KBM-7 (cell line): ENCODE results near the gene GARIN5A.

ENCODE experiments used
- DNase-seq: peaks from one replicate; pipeline ENCODE4 v3.0.0-alpha.2; 2015
- in situ Hi-C: fragments of 300-500 bp; cut with MboI; formaldehyde crosslinking; loops from 2 replicates; pipeline ENCODE4 v1.14.3; 2020; ENCODE audit warnings: low sequenced_read_pairs, low pct_unique_long_range_greater_than_20kb, mixed read lengths

GARIN5A gene

DNA sequence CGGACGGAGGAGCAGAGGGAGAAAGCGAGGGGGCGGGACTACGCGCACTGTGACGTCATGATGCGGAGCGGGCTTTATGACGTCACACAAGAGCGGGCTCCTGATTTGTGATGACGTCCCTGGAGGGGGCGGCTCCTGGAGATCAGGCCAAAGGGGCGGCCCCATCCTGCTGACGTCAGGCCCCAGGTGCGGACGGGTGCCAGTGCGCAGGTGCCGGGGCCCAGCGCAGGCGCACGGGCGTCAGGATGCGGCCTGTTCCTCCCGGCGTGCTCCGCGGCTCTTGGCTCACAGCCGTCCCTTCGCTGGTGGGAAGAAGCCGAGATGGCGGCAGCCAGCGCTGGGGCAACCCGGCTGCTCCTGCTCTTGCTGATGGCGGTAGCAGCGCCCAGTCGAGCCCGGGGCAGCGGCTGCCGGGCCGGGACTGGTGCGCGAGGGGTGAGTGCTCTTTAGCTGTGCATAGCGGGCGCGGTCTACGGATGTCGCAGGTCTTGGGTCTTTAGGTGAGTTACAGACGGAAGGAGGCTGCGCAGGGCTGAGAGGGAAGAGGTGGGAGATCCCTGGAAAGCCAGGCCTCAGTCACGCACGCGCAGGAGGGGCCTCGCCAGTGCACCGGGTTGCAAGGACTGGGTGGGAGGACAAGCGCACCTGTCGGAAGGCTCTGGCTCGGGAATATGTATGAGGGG, at the start of gene GARIN5A, which contains the start of gene EMC10:
TSS of gene GARIN5A (minus strand) at position 625 of the 683 bp plus-strand sequence. CDS start at position 165, 460 bp downstream.
TSS of gene EMC10 (plus strand) at position 284 of the 683 bp plus-strand sequence. CDS start at position 322, 38 bp downstream.
- peak; percentile 45 for DNase-seq
- in situ Hi-C loops = no loop called here

DNA sequence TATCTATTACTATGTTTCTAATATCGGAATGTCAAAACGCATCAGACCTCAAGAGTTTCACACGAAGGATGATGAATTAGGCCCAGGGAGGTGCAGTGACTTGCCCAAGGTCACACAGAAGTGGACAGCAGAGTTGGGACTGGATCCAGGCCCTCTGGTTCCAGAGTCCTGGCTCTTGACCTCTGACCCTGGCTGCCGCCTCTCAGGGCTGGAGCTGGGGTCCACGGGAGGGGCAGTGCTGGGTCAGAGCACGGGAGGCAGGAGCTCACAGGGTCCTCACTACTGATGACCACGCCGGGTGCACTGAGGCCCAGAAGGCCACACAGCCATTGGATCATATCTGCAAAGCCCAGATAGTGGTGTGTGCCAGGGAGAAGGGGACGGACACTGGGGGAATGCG, 46.2 kb upstream of the GARIN5A start:
- in situ Hi-C loops = no loop called here
- no peak for DNase-seq

DNA sequence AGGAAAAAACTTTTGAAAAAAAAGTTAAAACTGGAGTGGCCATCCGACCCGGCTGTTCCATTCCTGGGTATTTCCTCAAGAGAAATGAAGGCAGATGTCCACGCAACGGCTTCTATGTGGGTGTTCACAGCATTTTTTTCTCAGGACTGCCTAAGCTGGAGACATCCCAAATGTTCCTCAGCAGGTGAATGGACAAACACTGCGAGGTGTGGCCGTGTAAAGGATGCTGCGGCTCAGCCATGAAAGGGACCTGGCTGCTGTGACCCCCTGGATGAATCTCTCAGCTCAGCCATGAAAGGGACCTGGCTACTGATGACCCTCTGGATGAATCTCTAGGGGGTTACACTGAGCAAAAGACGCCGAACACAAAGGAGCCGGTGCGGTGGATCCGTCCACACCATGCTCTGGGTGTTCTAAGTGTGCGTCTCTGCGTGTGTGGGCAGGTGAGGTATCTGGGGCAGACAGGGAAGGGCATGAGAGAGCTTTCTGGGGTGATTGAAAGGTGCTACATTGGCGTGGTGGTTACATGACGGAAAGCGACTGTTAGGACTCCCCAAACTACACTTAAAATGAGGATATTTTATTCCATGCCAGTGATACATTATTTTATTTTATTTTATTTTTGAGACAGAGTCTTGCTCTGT, 44.3 kb upstream of the GARIN5A start:
- in situ Hi-C loops = no loop called here
- no peak for DNase-seq

DNA sequence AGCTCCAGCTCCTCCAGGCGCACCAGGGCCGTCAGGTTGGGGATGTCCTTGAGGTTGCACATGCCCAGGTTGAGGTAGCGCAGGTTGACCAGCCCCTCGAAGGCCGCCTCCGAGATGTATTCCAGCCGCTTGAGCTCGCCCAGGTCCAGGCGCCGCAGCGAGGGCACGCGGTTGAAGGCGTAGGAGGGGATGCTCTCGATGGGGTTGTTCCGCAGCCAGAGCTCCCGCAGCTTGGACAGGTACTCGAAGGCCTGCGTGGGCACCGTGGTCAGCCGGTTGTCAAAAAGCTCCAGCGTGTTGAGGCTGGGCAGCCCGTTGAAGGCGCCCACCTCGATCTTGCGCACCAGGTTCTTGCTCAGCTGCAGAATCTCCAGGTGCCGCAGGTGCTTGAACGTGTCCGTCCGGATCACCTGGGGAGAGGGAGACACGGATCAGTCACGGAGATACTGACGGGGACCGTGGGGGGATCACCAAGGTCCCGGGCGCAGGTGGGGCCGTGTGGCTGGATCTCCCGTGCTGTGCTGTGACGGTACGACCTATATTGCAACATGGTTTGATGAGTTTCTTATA, 42.4 kb upstream of the GARIN5A start:
- no peak for DNase-seq
- in situ Hi-C loops = no loop called here

DNA sequence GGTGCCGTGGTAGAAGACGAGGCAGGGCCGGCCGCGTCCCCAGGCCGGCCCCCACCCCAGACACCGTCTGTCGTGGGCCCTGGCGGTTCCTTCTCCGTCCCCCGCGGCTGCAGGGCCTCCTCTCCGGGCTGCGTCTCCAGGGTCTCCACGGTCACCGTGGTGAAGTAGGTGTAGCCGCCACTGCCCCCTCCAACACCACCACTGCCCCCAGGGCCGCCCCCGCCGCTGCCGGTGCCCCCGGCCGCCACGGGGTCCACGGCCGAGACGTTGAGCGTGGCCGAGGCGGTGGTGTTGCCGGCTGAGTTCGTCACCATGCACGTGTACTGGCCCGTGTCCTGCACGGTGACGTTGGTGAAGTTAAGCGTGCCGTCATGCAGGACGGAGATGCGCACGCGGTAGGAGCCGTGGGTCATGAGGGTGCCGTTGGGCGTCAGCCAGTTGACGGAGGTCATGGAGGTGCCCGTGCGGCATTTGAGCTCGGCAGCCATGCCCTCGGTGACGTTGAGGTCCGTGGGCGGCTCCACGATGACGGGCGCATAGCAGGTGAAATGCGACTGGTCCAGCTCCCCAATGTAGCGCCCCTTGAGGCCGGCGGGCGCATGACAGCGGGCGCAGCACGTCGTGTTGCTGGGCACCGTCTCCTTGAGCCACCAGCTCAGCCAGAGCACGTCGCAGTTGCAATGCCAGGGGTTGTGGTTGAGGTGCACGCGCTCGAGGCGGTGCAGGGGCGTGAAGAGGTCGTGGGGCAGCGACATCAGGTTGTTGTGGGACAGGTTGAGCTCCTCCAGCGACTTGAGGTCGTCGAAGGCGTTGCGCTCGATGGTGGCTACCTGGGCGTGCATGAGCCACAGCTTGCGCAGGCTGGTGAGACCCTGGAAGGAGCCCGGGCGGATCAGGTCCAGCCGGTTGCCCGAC, 41.7 kb upstream of the GARIN5A start:
- in situ Hi-C loops = no loop called here
- no peak for DNase-seq

DNA sequence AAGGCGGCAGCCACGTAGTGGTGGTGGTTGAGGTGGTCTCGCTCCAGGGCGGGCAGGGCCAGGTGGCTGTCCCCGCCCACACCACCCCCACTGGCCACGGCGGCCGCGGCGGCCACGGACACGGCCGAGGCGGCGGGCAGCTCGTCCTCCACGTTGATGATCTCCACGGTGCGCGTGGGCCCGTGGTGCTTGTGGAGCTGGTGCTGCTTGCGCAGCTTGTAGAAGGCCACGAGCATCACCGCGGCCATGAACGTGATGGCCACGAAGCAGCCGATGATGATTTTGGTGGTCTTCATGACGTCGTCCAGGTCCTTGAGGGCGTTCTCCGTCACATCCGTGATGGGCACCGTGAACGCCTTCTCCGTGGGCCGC, 41.0 kb upstream of the GARIN5A start:
- DNase-seq = no peak
- in situ Hi-C loops = no loop called here

DNA sequence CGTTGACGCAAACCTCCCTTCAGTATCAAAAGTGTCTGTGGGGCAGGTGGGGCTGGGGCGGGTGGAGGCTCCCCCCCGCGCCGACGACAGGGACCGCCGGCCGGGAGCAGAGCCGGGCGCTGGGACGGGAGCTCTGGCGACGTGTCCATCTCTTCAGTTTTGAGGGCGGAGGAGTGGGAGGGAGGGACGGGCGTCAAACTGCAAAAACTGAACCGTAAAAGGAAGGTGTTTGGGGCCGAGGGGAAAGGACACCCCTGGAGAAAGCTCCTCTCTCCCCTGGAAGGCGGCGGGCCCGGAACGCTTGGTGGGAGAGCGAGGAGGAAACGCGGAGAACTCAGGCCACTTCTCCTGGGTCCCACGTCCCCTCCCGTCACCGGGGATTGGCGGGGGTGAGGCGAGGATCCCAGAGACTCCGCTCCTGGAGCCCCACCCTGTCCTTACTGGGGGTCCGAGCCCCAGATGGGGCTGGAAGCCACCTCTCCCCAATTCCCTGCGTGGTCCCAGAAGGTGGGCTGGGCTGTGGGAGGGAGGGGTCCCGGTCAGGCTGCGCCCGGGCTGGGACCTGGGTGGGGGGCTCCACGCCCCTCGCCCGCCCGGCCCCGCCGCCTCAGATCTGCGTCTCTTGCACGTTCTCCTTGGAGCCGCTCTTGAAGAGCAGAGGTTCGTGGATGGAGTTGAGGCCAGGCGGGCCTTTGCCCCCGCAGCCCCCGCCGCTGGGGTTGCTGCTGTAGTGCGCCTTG, 40.5 kb upstream of the GARIN5A start:
- DNase-seq = no peak
- in situ Hi-C loops = no loop called here

DNA sequence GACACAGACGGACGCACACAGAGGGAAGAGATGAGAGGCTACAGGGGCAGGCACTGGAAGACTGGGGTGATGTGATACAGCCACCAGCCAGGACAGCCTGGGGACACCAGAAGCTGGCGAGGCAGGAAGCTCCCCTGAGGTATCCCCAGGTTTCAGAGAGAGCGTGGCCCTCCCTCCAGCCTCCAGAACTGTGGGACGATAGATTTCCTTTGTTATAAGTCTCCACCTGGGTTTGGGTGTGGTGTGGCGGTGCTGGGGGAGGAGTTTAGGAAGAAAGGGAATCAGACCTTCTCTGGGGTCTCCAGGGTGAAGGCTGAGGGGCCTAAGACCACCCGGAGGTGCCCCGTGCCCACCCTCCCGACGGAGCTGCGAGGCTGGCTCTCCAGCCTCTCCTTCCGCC, 39.8 kb upstream of the GARIN5A start:
- DNase-seq = no peak
- in situ Hi-C loops = no loop called here

DNA sequence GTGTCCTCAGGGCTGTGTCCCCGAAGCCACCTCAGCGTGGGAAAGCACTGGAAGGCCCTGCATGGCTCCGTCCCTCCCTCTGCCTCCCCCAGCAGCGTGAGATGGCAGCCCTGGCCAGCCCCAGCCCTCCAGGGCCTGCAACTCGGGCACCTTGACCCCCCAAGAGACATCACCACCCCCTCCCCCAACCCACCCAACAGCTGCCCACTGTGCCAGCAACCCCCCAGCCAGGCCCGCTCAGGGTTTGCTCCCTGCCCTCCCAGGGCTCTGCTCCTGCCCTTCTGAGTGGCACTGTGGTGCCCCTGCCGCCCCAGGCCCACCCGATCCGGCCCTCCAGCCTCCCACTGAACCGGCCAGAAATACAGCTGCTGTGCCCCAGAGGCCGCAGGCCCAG, 38.5 kb upstream of the GARIN5A start:
- in situ Hi-C loops = no loop called here
- no peak for DNase-seq

DNA sequence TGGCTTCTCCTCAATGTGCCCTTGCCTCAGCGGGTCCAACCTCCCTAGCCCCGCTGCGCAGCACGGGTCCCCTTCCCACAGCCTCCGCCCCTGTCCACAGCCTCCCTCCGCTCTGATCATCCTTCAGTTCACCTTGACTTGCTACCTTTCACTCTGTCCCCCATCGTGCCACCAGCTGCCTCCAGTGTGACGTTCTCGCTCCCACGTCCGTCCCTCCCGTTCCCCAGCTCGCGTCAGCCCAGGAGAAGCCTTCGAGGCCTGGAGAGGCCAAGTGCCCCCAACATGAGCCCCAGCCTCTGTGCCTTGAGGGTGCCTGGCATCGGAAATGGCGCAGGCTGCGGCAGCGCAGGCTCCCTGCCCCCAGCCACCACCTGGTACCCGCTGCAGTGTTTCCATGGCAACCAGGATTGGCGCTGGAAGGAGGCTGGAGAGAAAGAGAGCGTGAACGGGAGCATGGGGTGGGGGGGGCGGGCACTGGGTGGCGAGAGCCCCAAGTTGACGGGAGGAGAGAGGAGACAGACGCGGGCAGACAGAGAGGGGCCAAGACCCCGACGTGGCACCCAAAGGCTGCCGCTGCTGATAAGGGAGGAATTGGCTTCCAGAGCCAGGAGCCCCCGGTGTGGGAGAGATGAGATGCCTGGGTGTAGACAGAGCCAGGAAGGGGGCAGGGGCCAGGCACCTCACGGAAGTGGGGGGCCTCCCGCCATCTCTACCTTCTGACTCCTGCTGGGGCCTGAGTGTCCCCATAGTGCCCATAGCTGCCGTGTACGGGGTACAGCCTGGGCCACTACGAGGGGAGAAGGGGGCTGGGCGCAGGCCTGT, 37.9 kb upstream of the GARIN5A start:
- in situ Hi-C loops = no loop called here
- no peak for DNase-seq

DNA sequence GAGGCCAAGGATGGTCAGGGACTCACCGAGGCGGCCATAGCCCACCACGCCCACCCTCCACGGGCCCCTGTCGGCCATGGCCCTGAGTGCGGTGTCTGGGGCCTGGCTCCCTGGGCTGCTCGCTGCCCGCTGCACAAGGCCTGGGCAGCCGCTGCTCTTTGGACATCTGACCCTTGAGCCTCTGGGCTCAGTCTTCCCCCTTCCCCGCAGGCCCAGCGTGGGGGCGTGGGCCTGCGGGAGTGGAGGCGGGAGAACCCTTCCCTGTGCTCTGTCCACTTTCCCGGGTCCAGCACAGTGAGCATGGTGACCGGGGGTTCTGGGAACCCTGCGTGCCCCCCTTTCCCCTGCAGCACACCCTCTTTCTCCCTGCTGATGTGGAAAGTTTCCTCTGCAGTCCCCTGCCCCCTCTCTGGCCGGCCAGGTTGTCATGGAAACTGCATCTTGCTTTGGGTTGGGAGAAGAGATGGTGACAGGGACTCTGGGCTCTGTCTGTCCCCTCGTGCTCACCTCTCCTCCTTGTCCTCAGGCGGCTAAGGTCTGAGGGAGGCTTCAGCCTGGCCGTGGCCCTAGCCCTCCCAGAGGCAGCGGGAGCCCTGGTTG, 37.2 kb upstream of the GARIN5A start, which contains the start of gene ASPDH:
TSS of gene ASPDH (minus strand) at position 168 of the 600 bp plus-strand sequence. CDS start at position 78, 90 bp downstream.
- DNase-seq = no peak
- in situ Hi-C loops = no loop called here

DNA sequence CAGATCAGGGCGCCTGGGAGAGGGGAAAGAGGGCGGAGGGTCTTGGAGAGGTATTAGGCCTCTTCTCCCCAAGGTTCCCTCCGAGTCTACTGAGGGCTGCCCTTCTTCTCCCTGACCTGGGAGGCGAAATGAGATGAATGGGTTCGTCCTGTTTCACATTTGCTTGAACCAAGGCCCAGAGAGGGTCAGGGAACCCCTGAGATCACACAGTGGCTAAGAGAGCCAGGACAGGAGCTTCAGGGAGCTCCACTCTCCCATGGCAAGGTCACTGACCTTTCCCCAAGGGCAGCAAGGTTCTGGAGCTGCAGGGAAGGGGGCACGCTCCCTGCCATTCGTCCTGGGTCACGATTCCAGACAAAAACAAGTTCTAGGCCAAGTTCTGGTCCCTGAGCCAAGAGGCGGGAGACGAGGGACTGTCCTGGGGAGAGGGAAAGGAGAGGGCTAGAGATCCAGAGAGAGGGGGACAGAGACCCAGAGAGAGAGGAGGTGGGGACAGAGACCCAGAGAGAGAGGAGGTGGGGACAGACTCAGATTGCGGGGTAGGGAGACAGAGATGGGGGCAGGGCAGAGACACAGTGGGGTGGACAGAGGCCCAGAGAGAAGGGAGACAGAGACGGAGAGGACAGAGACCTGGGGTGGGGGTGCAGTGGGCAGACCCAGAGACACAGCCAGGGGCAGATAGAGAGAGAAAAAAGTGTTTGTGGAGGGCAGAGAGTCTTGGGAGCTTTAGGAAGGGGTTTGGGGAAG, 36.5 kb upstream of the GARIN5A start:
- in situ Hi-C loops = no loop called here
- DNase-seq = no peak

DNA sequence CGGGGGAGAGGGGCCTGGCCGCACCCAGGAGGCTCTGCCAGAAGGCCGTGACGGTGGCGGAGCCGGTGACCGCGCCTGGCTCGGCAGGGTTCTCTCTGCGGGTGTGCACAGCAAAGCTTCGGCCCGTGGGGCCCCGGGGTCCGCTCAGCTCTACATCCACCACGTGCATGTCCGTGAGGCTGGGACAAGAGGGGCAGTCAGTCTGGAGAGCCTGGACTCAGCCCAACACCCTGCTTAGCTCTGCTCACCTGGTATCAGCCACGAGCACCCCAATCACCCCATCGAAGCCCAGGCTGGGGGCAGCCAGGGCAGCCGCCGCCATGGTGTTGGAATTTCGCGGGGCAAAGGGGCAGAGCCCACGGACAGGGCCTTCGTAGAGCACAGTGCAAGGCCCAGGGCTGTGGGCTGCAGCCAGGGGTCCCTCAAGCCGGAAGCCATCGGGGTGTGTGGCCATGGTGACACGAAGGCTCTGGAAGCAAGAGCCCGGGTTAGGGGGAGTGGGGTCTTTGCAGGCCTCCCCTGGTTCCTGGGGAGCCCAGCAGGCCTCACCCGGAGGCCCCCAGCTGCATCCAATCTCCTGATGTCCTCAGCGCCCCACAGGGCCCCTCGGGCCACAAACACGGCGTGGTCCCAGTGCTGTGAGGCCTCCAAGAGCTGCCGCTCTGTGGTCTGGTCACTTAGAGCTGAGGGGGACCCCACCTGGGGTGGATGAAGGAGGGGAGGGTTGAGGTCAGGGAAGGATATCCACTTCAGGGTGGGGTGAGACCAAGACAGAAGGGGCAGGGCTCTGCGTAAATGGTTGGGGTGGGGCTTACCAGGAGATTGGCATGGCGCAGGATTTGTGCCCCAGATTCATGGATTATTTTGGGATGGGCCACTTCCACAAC, 35.7 kb upstream of the GARIN5A start:
- in situ Hi-C loops = no loop called here
- no peak for DNase-seq

DNA sequence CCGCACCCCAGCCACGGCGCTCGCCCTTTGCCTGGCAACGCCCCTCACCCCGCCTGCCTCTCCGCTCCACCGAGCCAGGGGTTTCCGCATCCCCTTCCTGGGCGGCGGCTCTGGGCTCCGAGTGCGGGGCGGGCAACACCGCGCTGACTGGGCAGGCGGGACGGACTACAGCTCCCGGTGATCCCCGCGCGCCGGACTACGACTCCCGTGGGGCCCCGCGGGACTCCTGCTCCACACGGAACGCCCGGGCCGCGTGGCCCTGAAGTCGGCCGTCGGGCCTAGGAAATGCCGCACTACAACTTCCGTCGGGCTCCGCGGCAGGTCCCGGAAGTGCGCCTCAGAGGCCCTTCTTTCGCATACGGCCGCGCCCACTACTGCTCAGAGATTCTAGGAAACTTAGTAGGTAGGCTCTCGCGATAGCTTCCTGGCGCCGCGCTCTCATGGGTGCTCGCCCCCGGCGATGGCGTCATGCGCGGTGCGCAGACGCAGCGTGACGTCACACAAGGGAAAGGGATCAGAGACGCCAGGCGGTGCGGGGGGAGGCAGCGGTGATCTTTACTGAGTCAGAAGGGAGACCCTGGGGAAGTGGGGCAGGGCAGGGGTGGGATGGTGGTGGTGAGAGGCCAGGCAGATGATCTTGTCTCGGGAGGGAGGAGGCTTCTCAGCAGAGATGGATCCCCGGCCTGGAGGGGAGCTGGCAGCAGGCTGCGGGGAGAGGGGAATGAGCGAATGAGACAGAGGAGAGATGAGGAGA, 34.6 kb upstream of the GARIN5A start, which contains the start of gene JOSD2:
TSS of gene JOSD2 (minus strand) at position 123 of the 754 bp plus-strand sequence. CDS start 760 bp downstream, outside the sequence.
- DNase-seq = peak; percentile 98
- in situ Hi-C loops = no loop called here

DNA sequence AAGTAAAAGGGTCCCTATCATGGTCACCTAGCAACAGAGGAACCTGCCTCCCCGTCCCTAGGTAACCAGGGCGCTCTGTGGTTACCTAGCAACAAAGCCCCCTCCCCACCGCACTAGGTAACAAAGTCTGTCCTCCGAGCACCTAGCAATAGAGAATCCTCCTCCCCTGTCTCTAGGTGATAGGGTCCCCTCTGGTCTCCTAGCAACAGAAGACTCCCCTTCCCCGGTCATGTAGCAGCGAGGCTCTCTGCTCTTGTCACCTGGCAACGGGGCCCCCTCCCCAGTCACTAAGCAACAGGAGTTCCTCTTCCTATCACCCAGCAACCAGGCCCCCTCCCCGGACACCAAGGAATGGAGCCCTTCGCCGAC, 34.0 kb upstream of the GARIN5A start:
- DNase-seq = no peak
- in situ Hi-C loops = no loop called here
